Measurements from ENCODE around the gene ZDHHC8. TPM values are rescaled to one million over a fixed set of nuclear protein-coding genes. Genes with fewer than 3 reads are reported as not detected.

Gene ZDHHC8
- polyA plus RNA-seq, 1 donor (not counting 4 experiments of a cell fraction or from before 2014, with no cell fraction given) = 16.0 TPM

DNA sequence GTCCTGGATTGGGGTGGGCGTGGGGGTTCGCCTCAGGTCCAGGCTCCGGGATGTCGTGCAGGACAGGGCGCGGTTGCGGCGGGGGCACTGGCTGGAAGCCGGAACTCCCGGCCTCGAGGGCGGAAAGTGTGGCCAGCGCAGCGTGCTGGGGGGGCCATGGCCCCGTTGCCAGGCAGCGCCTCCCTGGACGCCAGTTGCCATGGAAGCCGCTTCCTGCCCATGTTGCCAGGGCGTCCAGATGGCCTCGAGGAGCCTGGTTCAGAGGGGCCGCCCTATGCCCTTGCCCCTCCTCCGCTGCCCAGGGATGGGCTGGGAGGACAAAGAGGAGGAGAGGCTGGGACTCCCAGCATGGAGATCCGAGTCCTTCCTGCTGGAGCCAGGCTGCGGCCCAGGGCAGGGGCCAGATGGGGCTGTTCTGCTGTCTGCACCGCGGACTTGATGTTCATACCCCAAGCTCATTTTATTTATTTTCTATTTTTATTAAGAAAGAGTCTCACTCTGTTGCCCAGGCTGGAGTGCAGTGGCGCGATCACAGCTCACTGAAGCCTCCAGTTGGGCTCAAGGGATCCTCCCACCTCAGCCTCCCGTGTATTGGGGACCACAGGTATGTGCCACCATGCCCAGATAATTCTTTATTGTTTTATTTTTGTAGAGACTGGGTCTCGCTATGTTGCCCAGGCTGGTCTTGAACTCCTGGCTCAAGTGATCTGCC lies 23.9 kb downstream of the ZDHHC8 start:
- Histone ChIP-seq H3K79me2 (ENCODE audit: control insufficient read depth, insufficient read depth, low read length) (no peaks in the 10 kb centered on the region), H4K20me1 (ENCODE audit: control insufficient read depth, extremely low read depth, insufficient read depth, low read length) (no peaks in the 10 kb centered on the region), H3K9me3 (ENCODE audit: control insufficient read depth, low read depth, low read length) (no peaks in the 10 kb centered on the region), H3K4me3 (ENCODE audit: control insufficient read depth in 2 of 3, extremely low read depth in 1 of 3, insufficient read depth in 2 of 3, low read depth in 1 of 3, low read length in 3 of 3) (no peak overlapping the region), H2AFZ (ENCODE audit: control insufficient read depth, low read length) (no peak overlapping the region), H3K4me1 (ENCODE audit: control insufficient read depth, extremely low read depth, insufficient read depth, low read length) (no peaks in the 10 kb centered on the region), H3K4me2 (ENCODE audit: control insufficient read depth, extremely low read depth, insufficient read depth, low read depth, low read length) (no peak overlapping the region), H3K9me1 (ENCODE audit: control insufficient read depth, extremely low read depth, insufficient read depth, low read length) (no peaks in the 10 kb centered on the region), H3K36me3 (ENCODE audit: control insufficient read depth in 2 of 2, extremely low read depth in 1 of 2, insufficient read depth in 2 of 2, low read length in 2 of 2) (no peaks in the 10 kb centered on the region), H3K9ac (ENCODE audit: control insufficient read depth, extremely low read depth, insufficient read depth, low read length) (no peak overlapping the region), H3K27ac (ENCODE audit: control insufficient read depth, insufficient read depth, low read length) (no peak overlapping the region), H3K27me3 (ENCODE audit: control insufficient read depth, extremely low read depth, insufficient read depth, low read length) (no peaks in the 10 kb centered on the region)
- FAIRE-seq (no peak), DNase-seq (ENCODE audit: low read depth, low spot score) (no peak)
- dilution Hi-C loops (cut with MboI; ENCODE audit: extremely low pct_ligation_motif_present, low sequenced_read_pairs) = no loop called here
- TF ChIP-seq, protein P1, sequence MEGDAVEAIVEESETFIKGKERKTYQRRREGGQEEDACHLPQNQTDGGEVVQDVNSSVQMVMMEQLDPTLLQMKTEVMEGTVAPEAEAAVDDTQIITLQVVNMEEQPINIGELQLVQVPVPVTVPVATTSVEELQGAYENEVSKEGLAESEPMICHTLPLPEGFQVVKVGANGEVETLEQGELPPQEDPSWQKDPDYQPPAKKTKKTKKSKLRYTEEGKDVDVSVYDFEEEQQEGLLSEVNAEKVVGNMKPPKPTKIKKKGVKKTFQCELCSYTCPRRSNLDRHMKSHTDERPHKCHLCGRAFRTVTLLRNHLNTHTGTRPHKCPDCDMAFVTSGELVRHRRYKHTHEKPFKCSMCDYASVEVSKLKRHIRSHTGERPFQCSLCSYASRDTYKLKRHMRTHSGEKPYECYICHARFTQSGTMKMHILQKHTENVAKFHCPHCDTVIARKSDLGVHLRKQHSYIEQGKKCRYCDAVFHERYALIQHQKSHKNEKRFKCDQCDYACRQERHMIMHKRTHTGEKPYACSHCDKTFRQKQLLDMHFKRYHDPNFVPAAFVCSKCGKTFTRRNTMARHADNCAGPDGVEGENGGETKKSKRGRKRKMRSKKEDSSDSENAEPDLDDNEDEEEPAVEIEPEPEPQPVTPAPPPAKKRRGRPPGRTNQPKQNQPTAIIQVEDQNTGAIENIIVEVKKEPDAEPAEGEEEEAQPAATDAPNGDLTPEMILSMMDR (optimal IDR thresholded peaks at IDR 0.05 in 1 of 3, IDR thresholded peaks at IDR 0.05 in 1 of 3, conservative IDR thresholded peaks at IDR 0.05 in 1 of 3; ENCODE audit: extremely low read depth in 1 of 3, insufficient read depth in 2 of 3, low read length in 3 of 3) = no peak
- no peak for TF ChIP-seq EZH2 (IDR thresholded peaks at IDR 0.05; ENCODE audit: low read length)

DNA sequence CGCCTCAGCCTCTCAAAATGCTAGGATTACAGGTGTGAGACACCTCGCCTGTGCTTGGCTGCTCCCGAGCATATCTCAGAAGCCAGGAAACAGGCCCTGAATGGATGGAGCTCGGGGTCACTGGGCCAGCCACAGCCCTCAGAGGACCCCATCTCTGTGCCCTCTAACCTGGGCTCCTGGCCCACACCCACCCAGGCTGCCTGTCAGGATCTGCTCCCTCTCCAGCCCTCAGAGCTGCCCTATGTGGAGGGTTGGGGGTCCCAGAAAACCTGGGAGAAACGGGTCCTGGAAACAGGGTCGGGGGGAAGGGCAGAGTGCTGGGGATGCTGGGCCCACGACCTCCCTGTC lies 24.4 kb downstream of the ZDHHC8 start:
- TF ChIP-seq, protein P1 (optimal IDR thresholded peaks at IDR 0.05 in 1 of 3, IDR thresholded peaks at IDR 0.05 in 1 of 3, conservative IDR thresholded peaks at IDR 0.05 in 1 of 3; ENCODE audit: extremely low read depth in 1 of 3, insufficient read depth in 2 of 3, low read length in 3 of 3) = no peak
- TF ChIP-seq EZH2 (IDR thresholded peaks at IDR 0.05; ENCODE audit: low read length) = no peak
- H3K27ac ChIP-seq (ENCODE audit: control insufficient read depth, insufficient read depth, low read length) = no peak overlapping the region
- DNase-seq (ENCODE audit: low read depth, low spot score) = no peak
- no peaks in the 10 kb centered on the region for H3K9me1 ChIP-seq (ENCODE audit: control insufficient read depth, extremely low read depth, insufficient read depth, low read length)
- FAIRE-seq = no peak
- H3K27me3 ChIP-seq (ENCODE audit: control insufficient read depth, extremely low read depth, insufficient read depth, low read length) = no peaks in the 10 kb centered on the region
- H3K9me3 ChIP-seq (ENCODE audit: control insufficient read depth, low read depth, low read length) = no peaks in the 10 kb centered on the region
- H3K4me1 ChIP-seq (ENCODE audit: control insufficient read depth, extremely low read depth, insufficient read depth, low read length) = no peaks in the 10 kb centered on the region
- no peaks in the 10 kb centered on the region for H4K20me1 ChIP-seq (ENCODE audit: control insufficient read depth, extremely low read depth, insufficient read depth, low read length)
- dilution Hi-C loops (cut with MboI; ENCODE audit: extremely low pct_ligation_motif_present, low sequenced_read_pairs) = no loop called here
- H3K9ac ChIP-seq (ENCODE audit: control insufficient read depth, extremely low read depth, insufficient read depth, low read length) = no peak overlapping the region
- H3K4me3 ChIP-seq (ENCODE audit: control insufficient read depth in 2 of 3, extremely low read depth in 1 of 3, insufficient read depth in 2 of 3, low read depth in 1 of 3, low read length in 3 of 3) = no peak overlapping the region
- H3K79me2 ChIP-seq (ENCODE audit: control insufficient read depth, insufficient read depth, low read length) = no peaks in the 10 kb centered on the region
- H3K36me3 ChIP-seq (ENCODE audit: control insufficient read depth in 2 of 2, extremely low read depth in 1 of 2, insufficient read depth in 2 of 2, low read length in 2 of 2) = no peaks in the 10 kb centered on the region
- H3K4me2 ChIP-seq (ENCODE audit: control insufficient read depth, extremely low read depth, insufficient read depth, low read depth, low read length) = no peak overlapping the region
- H2AFZ ChIP-seq (ENCODE audit: control insufficient read depth, low read length) = no peak overlapping the region
